Umbilical cord (tissue), 2 donors: Measurements from ENCODE around the gene CACNA2D1. TPM values are rescaled to one million over a fixed set of nuclear protein-coding genes. Genes with fewer than 3 reads are reported as not detected.

Experiments
- DNase-seq: peaks from one replicate; pipeline ENCODE4 v3.0.0-alpha.2; 2015; ENCODE audit warnings: low spot score
- total RNA-seq: library from RNA; depleted of rRNA; stranded (reverse); fragments of >200 nt; gene quantifications from one replicate; pipeline ENCODE4 v1.2.3, GENCODE V29; 2014; ENCODE audit warnings: low replicate concordance; ENCODE audit not compliant: insufficient read depth

CACNA2D1 gene
- total RNA-seq, 1 donor from 2014 or later = 33.5 TPM

GRCh38 chr7:82114237-82114636, 329.3 kb downstream of the CACNA2D1 start:
- DNase-seq = no peak

GRCh38 chr7:82110146-82110840, 333.3 kb downstream of the CACNA2D1 start:
- no peak for DNase-seq

- DNase-seq = no peak
Observed at GRCh38 chr7:82109288-82109687, 334.3 kb downstream of the CACNA2D1 start.

- DNase-seq = no peak
Observed at GRCh38 chr7:82106201-82106600, 337.4 kb downstream of the CACNA2D1 start.

GRCh38 chr7:82105463-82105862, 338.1 kb downstream of the CACNA2D1 start:
- no peak for DNase-seq

- DNase-seq = no peak
Observed at GRCh38 chr7:82098414-82098813, 345.2 kb downstream of the CACNA2D1 start.

- no peak for DNase-seq
Observed at GRCh38 chr7:82091126-82091684, 352.4 kb downstream of the CACNA2D1 start.

- no peak for DNase-seq
Observed at GRCh38 chr7:82087099-82087498, 356.5 kb downstream of the CACNA2D1 start.

- DNase-seq = no peak
Observed at GRCh38 chr7:82085116-82085515, 358.5 kb downstream of the CACNA2D1 start.

- DNase-seq = no peak
Observed at GRCh38 chr7:82081644-82082224, 361.8 kb downstream of the CACNA2D1 start.

GRCh38 chr7:82080254-82080927, 363.2 kb downstream of the CACNA2D1 start:
- DNase-seq = no peak

GRCh38 chr7:82079527-82079926, 364.1 kb downstream of the CACNA2D1 start:
- no peak for DNase-seq

GRCh38 chr7:82078807-82079206, 364.8 kb downstream of the CACNA2D1 start:
- DNase-seq = no peak

GRCh38 chr7:82071468-82071867, 372.1 kb downstream of the CACNA2D1 start:
- DNase-seq = no peak

- DNase-seq = no peak
Observed at GRCh38 chr7:82067628-82068264, 375.8 kb downstream of the CACNA2D1 start.

GRCh38 chr7:82057476-82057875, 386.1 kb downstream of the CACNA2D1 start:
- no peak for DNase-seq

GRCh38 chr7:82056282-82056681, 387.3 kb downstream of the CACNA2D1 start:
- no peak for DNase-seq

GRCh38 chr7:82054544-82054943, 389.0 kb downstream of the CACNA2D1 start:
- DNase-seq = no peak

- no peak for DNase-seq
Observed at GRCh38 chr7:82053453-82054032, 390.0 kb downstream of the CACNA2D1 start.

- DNase-seq = peak; percentile 78
Observed at GRCh38 chr7:82051601-82052000, 392.0 kb downstream of the CACNA2D1 start.

GRCh38 chr7:82050792-82051191, 392.8 kb downstream of the CACNA2D1 start:
- DNase-seq = peak; percentile 94
